KOPT-K1 (cell line): ENCODE results near the gene ZNF562.
"Not testable (repeated sequence)": the region's sequence is repeated elsewhere in the genome, so short reads cannot be mapped to it uniquely, and the experiment has no call there.

ENCODE experiments used
- H3K27ac ChIP-seq: fragments of 200-600 bp; sonication (generic); 2 replicates; pipeline ENCODE4 v1.5.1; 2016; ENCODE audit warnings: antibody characterized with exemption, mild to moderate bottlenecking, low read depth, low read length; ENCODE audit not compliant: poor library complexity, severe bottlenecking
- H3K36me3 ChIP-seq: fragments of 200-600 bp; sonication (generic); 2 replicates; pipeline ENCODE4 v1.5.1; 2017; ENCODE audit warnings: antibody characterized with exemption, mild to moderate bottlenecking, low read length, moderate library complexity; ENCODE audit not compliant: insufficient read depth
- H3K9me3 ChIP-seq: fragments of 200-600 bp; sonication (generic); 2 replicates; pipeline ENCODE4 v1.5.1; 2017; ENCODE audit warnings: antibody characterized with exemption, low read length, mild to moderate bottlenecking; ENCODE audit not compliant: insufficient read depth, poor library complexity, severe bottlenecking

ZNF562 gene

GRCh38 chr19:9668544-9668943 lies 6.4 kb downstream of the ZNF562 start:
- peaks cover 69% of the 10 kb centered on the region for H3K9me3 ChIP-seq
- H3K36me3 ChIP-seq, result peaks cover 52% of the 10 kb centered on the region
- no peak overlapping the region for H3K27ac ChIP-seq

DNA sequence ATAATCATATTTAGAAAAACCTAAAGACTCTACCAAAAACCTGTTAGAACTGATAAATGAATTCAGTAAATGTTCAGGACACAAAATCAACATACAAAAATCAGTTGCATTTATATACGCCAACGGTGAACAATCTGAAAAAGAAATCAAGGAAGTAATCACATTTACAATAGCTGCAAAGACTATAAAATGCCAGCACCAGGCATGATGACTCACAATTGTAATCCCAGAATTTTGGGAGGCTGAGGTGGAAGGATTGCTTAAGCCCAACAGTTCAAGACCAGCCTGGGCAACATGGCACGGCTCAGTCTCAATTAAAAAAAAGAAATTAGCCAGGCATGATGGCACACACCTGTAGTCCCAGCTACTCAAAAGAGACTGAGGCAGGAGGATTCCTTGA lies 7.0 kb downstream of the ZNF562 start:
- Histone ChIP-seq H3K27ac (no peak overlapping the region), H3K36me3 (peaks cover 45% of the 10 kb centered on the region), H3K9me3 (peaks cover 62% of the 10 kb centered on the region)

- Histone ChIP-seq H3K27ac (no peak overlapping the region), H3K36me3 (peaks cover 56% of the 10 kb centered on the region), H3K9me3 (peaks cover 28% of the 10 kb centered on the region)
Observed at GRCh38 chr19:9658769-9659168, 16.1 kb downstream of the ZNF562 start.

- H3K36me3 ChIP-seq, result peaks cover 94% of the 10 kb centered on the region
- H3K9me3 ChIP-seq, result peaks cover 57% of the 10 kb centered on the region
- not testable (repeated sequence) for H3K27ac ChIP-seq
Observed at GRCh38 chr19:9653066-9653555, 21.8 kb downstream of the ZNF562 start.

- H3K27ac ChIP-seq, result not testable (repeated sequence)
- H3K36me3 ChIP-seq, result peaks cover 86% of the 10 kb centered on the region
- H3K9me3 ChIP-seq, result peaks cover 52% of the 10 kb centered on the region
Observed at GRCh38 chr19:9651464-9651863, 23.4 kb downstream of the ZNF562 start.

- Histone ChIP-seq H3K9me3 (peaks cover 45% of the 10 kb centered on the region), H3K36me3 (peaks cover 77% of the 10 kb centered on the region), H3K27ac (no peak overlapping the region)
Observed at GRCh38 chr19:9650345-9650744, 24.6 kb downstream of the ZNF562 start.

GRCh38 chr19:9645472-9645871 lies 29.4 kb downstream of the ZNF562 start:
- H3K36me3 ChIP-seq, result peaks cover 43% of the 10 kb centered on the region
- peaks cover 13% of the 10 kb centered on the region for H3K9me3 ChIP-seq
- no peak overlapping the region for H3K27ac ChIP-seq

- Histone ChIP-seq H3K36me3 (peaks cover 36% of the 10 kb centered on the region), H3K9me3 (peaks cover 13% of the 10 kb centered on the region), H3K27ac (no peak overlapping the region)
Observed at GRCh38 chr19:9644472-9644871, 30.4 kb downstream of the ZNF562 start.

- no peak overlapping the region for H3K27ac ChIP-seq
- peaks cover 13% of the 10 kb centered on the region for H3K9me3 ChIP-seq
- peaks cover 17% of the 10 kb centered on the region; the same call in 1 of the 2 replicates for H3K36me3 ChIP-seq
Observed at GRCh38 chr19:9641810-9642209, 33.1 kb downstream of the ZNF562 start.

DNA sequence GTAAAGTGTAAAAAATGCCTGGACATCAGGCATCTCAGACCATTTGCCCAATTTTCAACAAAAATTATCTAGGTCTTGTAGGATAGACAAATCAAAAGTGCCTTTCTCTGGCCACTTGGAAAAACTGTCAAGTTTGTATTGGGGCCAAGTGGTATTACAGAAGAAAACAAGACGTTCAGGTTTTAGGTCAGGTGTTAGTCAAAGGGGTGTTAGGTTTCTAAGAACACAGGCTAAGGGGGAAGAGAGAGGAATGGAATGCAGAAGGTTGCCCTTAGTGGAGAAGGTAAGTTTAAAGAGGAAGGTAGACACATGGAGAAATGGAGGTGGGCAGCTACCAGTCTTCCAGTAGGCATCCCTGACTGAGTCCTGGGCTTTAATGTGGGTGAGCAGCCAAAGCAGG lies 33.9 kb downstream of the ZNF562 start:
- H3K27ac ChIP-seq, result no peak overlapping the region
- H3K36me3 ChIP-seq, result peaks cover 17% of the 10 kb centered on the region; the same call in 1 of the 2 replicates
- H3K9me3 ChIP-seq, result peaks cover 19% of the 10 kb centered on the region

DNA sequence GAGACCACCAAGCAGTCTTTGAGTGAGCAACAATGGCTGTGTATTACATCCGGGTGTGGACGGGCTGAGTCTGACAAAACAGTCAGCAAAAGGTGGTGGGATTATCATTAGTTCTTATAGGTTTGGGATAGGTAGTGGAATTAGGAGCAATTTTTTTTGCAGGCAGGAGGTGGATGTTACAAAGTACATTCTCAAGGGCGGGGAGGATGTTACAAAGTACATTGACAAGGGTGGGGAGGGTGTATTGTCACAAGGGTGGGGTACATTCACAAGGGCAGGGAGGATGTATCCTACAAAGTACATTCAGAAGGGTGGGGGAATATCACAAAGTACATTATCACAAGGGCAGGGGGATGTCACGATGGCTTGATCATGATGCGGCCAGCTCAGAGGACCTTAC lies 38.9 kb downstream of the ZNF562 start:
- H3K27ac ChIP-seq, result no peak overlapping the region
- H3K9me3 ChIP-seq, result peaks cover 10% of the 10 kb centered on the region
- peaks cover 7% of the 10 kb centered on the region; the same call in 1 of the 2 replicates for H3K36me3 ChIP-seq

DNA sequence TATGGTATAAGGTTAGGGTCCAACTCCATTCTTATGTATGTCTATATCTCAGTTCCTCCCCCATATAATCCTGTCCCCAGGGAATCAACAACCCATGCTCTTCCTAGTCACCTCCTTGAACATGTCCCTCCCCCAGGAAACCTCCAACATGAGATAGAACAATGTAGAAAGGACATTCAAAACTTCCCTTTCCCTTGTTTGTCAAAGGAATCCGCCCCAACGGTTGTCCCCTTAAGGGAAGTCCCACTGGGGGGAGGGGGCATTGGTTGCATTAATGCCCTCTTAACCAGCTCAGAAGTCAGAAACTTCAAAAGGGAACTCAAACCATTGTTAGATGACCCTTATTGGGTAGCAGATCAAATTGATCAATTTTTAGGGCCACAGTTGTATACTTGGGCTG lies 47.0 kb downstream of the ZNF562 start:
- no peaks in the 10 kb centered on the region for H3K36me3 ChIP-seq
- no peaks in the 10 kb centered on the region for H3K9me3 ChIP-seq
- no peak overlapping the region for H3K27ac ChIP-seq

- Histone ChIP-seq H3K36me3 (peaks cover 15% of the 10 kb centered on the region), H3K9me3 (no peaks in the 10 kb centered on the region), H3K27ac (no peak overlapping the region)
Observed at GRCh38 chr19:9622531-9622930, 52.4 kb downstream of the ZNF562 start.

GRCh38 chr19:9621156-9622037 lies 53.5 kb downstream of the ZNF562 start, which contains the start of gene ZNF561:
TSS of gene ZNF561 (minus strand) at chr19:9621232. CDS start at chr19:9619456, 1,776 bp downstream.
- H3K27ac ChIP-seq, result peak within 1 kb of the TSS; percentile 93
- peaks cover 24% of the 10 kb centered on the region for H3K36me3 ChIP-seq
- H3K9me3 ChIP-seq, result no peaks in the 10 kb centered on the region

DNA sequence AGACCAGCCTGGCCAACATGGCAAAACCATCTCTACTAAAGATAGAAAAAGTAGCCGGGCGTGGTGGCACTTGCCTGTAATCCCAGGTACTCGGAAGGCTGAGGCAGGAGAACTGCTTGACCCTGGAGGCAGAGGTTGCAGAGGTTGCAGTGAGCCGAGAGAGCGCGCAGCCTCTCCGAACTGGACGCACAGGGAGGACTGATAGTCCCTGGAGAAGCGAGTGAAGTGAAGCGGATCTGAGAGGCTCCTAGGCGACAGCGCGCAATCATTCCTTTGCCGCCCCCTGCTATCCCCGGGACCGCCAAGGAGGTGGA lies 54.1 kb downstream of the ZNF562 start:
- peak overlapping the region; percentile 93 for H3K27ac ChIP-seq
- no peaks in the 10 kb centered on the region for H3K9me3 ChIP-seq
- H3K36me3 ChIP-seq, result peaks cover 30% of the 10 kb centered on the region

GRCh38 chr19:9615844-9616243 lies 59.1 kb downstream of the ZNF562 start:
- H3K27ac ChIP-seq, result no peak overlapping the region

More at GRCh38 chr19:9615844-9616243, 59.1 kb downstream of the ZNF562 start:
- peaks cover 31% of the 10 kb centered on the region for H3K9me3 ChIP-seq
- peaks cover 80% of the 10 kb centered on the region for H3K36me3 ChIP-seq
